Thyroid gland (tissue), 4 donors: ENCODE measurements around the gene MAEA. TPM values are rescaled to one million over a fixed set of nuclear protein-coding genes. Genes with fewer than 3 reads are reported as not detected.

Experiments used
- DNase-seq, 2 donors: peaks; one replicate each; pipeline ENCODE4 v3.0.0-alpha.2; 2019
- H3K27ac ChIP-seq, 3 donors: fragments of 200-600 bp; sonication (generic); 1 replicate in 2 of 3; 2 replicates in 1 of 3; pipeline ENCODE4 v1.5.1; 2016 to 2019; ENCODE audit warnings: mild to moderate bottlenecking in 1 of 3, moderate library complexity in 1 of 3
- H3K27me3 ChIP-seq: fragments of 200-600 bp; sonication (generic); one replicate; pipeline ENCODE4 v1.5.1; 2019
- H3K36me3 ChIP-seq, 2 donors: fragments of 200-600 bp; sonication (generic); one replicate each; pipeline ENCODE4 v1.5.1; 2016 to 2019
- H3K4me1 ChIP-seq, 2 donors: fragments of 200-600 bp; sonication (generic); one replicate each; pipeline ENCODE4 v1.5.1; 2017 to 2019
- H3K4me3 ChIP-seq, 3 donors: fragments of 200-600 bp; sonication (generic); replicated peaks in 1 of 3; 1 replicate in 2 of 3; 2 replicates in 1 of 3; pipeline ENCODE4 v1.5.1; 2016; ENCODE audit warnings: mild to moderate bottlenecking in 1 of 3
- H3K9me3 ChIP-seq: fragments of 200-600 bp; sonication (generic); one replicate; pipeline ENCODE4 v1.5.1; 2017
- CTCF ChIP-seq, 6 experiments: fragments of 200-600 bp in 3 of 6; fragments of 450-650 bp in 3 of 6; sonication (generic) in 3 of 6; IDR thresholded peaks; one replicate each; pipeline ENCODE4 v1.5.1; 2016 to 2019; ENCODE audit warnings: antibody characterized with exemption in 6 of 6, mild to moderate bottlenecking in 2 of 6, inconsistent platforms in 1 of 6, moderate library complexity in 1 of 6
- POLR2A ChIP-seq, 2 donors: fragments of 450-650 bp; IDR thresholded peaks; one replicate each; pipeline ENCODE4 v1.6.1; 2017; ENCODE audit warnings: antibody characterized with exemption in 2 of 2, mild to moderate bottlenecking in 2 of 2, moderate library complexity in 1 of 2
- WGBS, 2 donors: methylation state at CpG; one replicate each; pipeline ENCODE4 v1.1.5; 2017; 5-methylcytosine and 5-hydroxymethylcytosine counted together
- intact Hi-C: fragments of 100-400 bp; cut with DNase I; formaldehyde crosslinking; loops from one replicate; pipeline ENCODE4 v1.15.1; 2023
- total RNA-seq, 4 donors: library from RNA; depleted of rRNA; stranded (reverse); fragments of >200 nt; gene quantifications; one replicate each; pipeline ENCODE4 v1.2.3, GENCODE V29; 2016

MAEA gene
- total RNA-seq, 4 donors from 2014 or later = 85.3 to 99.5 (median 87.3) TPM

GRCh38 chr4:1346781-1347409 is 57.2 kb downstream of the MAEA start, which contains the start of gene UVSSA:
UVSSA (plus strand) TSS chr4:1347208; CDS start chr4:1348092, 884 bp downstream.
- H3K27me3 ChIP-seq = no peaks in the 10 kb centered on the region
- H3K9me3 ChIP-seq = no peaks in the 10 kb centered on the region
- peak; percentile 100 for DNase-seq
- WGBS, 2 donors = 1% methylated on average over 21 of the region's 76 CpGs; no CpG with 5 or more reads in 1 of the 2 donors
- no peaks in the 10 kb centered on the region for H3K36me3 ChIP-seq
- H3K27ac ChIP-seq = peak within 1 kb of the TSS; percentile 82 to 98 (median 87)
- TF ChIP-seq POLR2A (IDR thresholded peaks at IDR 0.05) (peak in 1 of 2 donors; percentile 93), CTCF (IDR thresholded peaks at IDR 0.05) (peak in 1 of 6 experiments; percentile 9)
- H3K4me3 ChIP-seq = peak within 1 kb of the TSS; percentile 37 to 97 (median 80)
- intact Hi-C loops = loop anchor here (10.0 kb wide), 2 partner anchors 62 to 332 kb away; partner anchors contain the start of genes FGFRL1 and MAEA
- peaks cover 8 to 16% of the 10 kb centered on the region in 2 donors for H3K4me1 ChIP-seq

GRCh38 chr4:1347410-1347864 is 57.7 kb downstream of the MAEA start:
- Histone ChIP-seq H3K36me3 (no peaks in the 10 kb centered on the region), H3K27me3 (no peaks in the 10 kb centered on the region), H3K4me3 (peak overlapping the region; percentile 19 to 91 (median 78)), H3K27ac (peak overlapping the region; percentile 82 to 98 (median 87)), H3K9me3 (no peaks in the 10 kb centered on the region), H3K4me1 (peaks cover 8 to 16% of the 10 kb centered on the region in 2 donors)
- TF ChIP-seq CTCF (IDR thresholded peaks at IDR 0.05) (no peak), POLR2A (IDR thresholded peaks at IDR 0.05) (no peak)
- 0 to 2% methylated on average over 11 to 18 of the region's 43 CpGs for WGBS, 2 donors
- DNase-seq = peak; percentile 74 to 76
- intact Hi-C loops = loop anchor here (10.0 kb wide), 2 partner anchors 63 to 333 kb away; partner anchors contain the start of genes FGFRL1 and MAEA

- peak overlapping the region in 2 of 3 donors; percentile 78 to 91 for H3K4me3 ChIP-seq
- no peak for DNase-seq
- H3K27me3 ChIP-seq = no peaks in the 10 kb centered on the region
- 76 to 77% methylated on average over 12 of the region's 12 CpGs for WGBS, 2 donors
- no peaks in the 10 kb centered on the region for H3K9me3 ChIP-seq
- H3K27ac ChIP-seq = peak overlapping the region; percentile 82 to 98 (median 87)
- peaks cover 8 to 16% of the 10 kb centered on the region in 2 donors for H3K4me1 ChIP-seq
- peaks cover 0 to 4% of the 10 kb centered on the region in 2 donors for H3K36me3 ChIP-seq
- TF ChIP-seq POLR2A (IDR thresholded peaks at IDR 0.05) = no peak
- TF ChIP-seq CTCF (IDR thresholded peaks at IDR 0.05) = no peak
- intact Hi-C loops = loop anchor here (10.0 kb wide), 2 partner anchors 63 to 333 kb away; partner anchors contain the start of genes FGFRL1 and MAEA
Measured at GRCh38 chr4:1348014-1348513, 58.4 kb downstream of the MAEA start.

GRCh38 chr4:1348746-1349145 is 59.1 kb downstream of the MAEA start:
- Histone ChIP-seq H3K36me3 (peaks cover 0 to 8% of the 10 kb centered on the region in 2 donors), H3K4me1 (peaks cover 8 to 16% of the 10 kb centered on the region in 2 donors), H3K4me3 (no peak overlapping the region), H3K27me3 (no peaks in the 10 kb centered on the region), H3K9me3 (no peaks in the 10 kb centered on the region), H3K27ac (no peak overlapping the region)
- intact Hi-C loops = loop anchor here (10.0 kb wide), 2 partner anchors 64 to 334 kb away; partner anchors contain the start of genes FGFRL1 and MAEA
- 90 to 95% methylated on average over 25 of the region's 25 CpGs for WGBS, 2 donors
- TF ChIP-seq POLR2A (IDR thresholded peaks at IDR 0.05) (no peak), CTCF (IDR thresholded peaks at IDR 0.05) (no peak)
- DNase-seq = no peak
